Right ventricle myocardium superior (tissue), 1 donor: Measurements from ENCODE around the gene BNIP3. TPM values are rescaled to one million over a fixed set of nuclear protein-coding genes. Genes with fewer than 3 reads are reported as not detected.

Source experiments
- ATAC-seq: fragments of 200-7000 bp; cut with Tn5 transposase; one replicate; pipeline ENCODE4 v1.9.1; 2020; ENCODE audit warnings: mild to moderate bottlenecking; ENCODE audit not compliant: poor library complexity
- DNase-seq: peaks from one replicate; pipeline ENCODE4 v3.0.0-alpha.2; 2020
- intact Hi-C: fragments of 100-400 bp; cut with DNase I; formaldehyde crosslinking; loops from one replicate; pipeline ENCODE4 v1.11.2; 2022
- long read RNA-seq: library from polyadenylated mRNA; unstranded; transcript quantifications from one replicate; pipeline ENCODE4 v2.0.0, GENCODE V29; 2021
- total RNA-seq: library from RNA; stranded (reverse); fragmentation: NEBNext Ultra II Directional; extraction: Animal tissue kit (Norgen Biotek cat#: 25700); gene quantifications from one replicate; pipeline ENCODE4 v1.2.1, GENCODE V29; 2021
- donor health status: DM: no; HTN: yes; CAD: no; lungs with severe emphysema.

Gene BNIP3
- 158 TPM for total RNA-seq
- long read RNA-seq, transcript BNIP3-201 (6 exons, 2,861 nt), result major isoform, 866 of 916 reads
- long read RNA-seq, partial matches to known transcripts, result 39 of 916 reads
- long read RNA-seq, other reads (novel, unspliced or antisense), result 10 of 916 reads

- DNase-seq (peak; percentile 98), ATAC-seq (peak; percentile 95)
- intact Hi-C loops, result loop anchor here (5.0 kb wide), 1 partner anchor 79 kb away; the partner anchor contains the start of gene PPP2R2D
Observed at GRCh38 chr10:131981429-131982184, at the start of gene BNIP3. TSS of gene BNIP3 (minus strand) at chr10:131981923. CDS start at chr10:131981806, 117 bp downstream.

DNA sequence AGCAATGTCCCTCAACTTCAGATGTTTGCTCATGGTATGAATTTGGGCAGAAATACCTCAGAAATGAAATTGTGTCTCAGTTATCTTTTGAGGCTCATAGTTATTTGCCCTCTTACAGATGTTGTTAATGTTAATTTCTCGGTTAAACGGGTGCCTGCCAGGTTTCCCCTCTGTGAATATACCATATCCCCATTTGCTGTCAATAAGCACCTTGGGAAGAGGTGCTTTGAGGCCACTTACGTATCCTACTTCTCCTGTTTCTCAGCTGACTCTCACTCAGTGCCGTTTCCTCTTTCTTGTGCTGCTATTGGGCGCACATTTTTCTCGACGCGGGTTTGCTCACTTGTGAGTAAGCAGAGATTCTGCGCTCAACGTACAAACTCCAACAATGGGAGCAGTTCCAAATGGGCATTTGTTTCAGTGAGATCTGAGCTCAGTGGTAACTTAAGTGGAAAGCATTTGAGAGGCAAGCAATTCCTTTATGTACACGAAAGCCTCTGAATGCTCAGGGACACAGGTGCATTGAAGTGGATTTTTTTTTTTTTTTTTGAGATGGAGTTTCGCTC, 49.3 kb upstream of the BNIP3 start:
- intact Hi-C loops, result no loop called here

GRCh38 chr10:132028706-132029105, 47.0 kb upstream of the BNIP3 start:
- DNase-seq (no peak), ATAC-seq (no peak)
- intact Hi-C loops, result no loop called here

More for the DNA sequence above, 49.3 kb upstream of the BNIP3 start:
- ATAC-seq (no peak), DNase-seq (no peak)

DNA sequence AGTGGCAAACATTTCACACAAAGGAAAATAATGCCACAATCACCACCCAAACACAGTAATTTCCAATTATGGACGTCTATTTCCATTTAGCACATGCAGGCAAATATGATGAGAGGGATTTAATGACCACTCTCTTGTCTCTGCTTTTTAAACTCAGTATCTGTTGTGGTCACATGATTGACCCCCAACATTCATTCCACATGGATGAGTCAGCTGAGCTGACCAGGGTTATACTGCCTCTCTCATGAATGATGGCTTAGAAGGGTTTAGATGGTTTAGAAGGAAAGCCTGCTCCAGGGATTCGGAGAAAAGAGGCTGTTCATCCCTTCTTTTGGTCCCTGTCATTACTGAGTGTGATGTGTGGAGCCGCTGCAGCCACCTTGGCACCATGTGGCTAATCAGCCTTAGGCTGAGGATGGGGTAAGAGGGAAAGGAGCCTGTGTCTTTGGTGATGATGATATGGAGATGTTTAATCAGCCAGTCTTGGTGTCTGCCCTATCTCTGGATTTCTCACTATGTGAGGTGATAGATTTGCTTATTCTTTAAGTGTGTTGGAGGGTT, 45.8 kb upstream of the BNIP3 start:
- intact Hi-C loops, result no loop called here
- ATAC-seq (no peak), DNase-seq (no peak)

DNA sequence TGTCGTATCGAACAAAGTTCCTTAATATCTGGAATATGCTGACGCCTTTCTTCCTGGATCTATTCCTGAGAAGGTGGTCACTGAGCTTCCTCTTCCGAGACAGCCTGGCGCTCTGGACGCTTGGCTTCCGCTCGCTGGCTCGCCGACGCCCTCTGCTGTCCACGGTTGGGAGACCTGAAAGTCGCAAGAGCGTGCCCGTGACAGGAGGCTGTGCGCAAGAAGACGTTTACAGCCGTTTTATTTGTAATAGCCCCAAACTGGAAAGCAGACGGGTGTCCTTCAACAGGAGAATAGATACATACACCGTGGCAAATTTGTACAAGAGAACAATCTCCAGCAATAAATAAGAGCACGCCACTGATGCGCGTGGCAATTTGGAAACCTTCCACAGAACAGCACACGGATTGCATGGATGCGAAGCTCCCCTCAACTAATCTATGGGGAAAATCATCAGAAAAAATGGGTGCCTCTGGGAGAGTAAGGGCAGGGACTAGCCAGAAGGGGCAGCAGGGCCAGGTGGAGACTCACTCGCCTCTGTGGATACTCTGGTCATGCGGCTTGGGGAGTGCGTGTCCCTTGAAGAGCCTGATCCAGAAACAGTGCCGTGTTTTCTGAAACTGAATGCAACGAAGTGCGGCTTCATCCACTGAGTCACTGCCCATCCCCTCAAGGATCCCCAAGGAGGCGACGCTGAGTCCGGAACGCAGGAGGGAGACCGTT, 41.5 kb upstream of the BNIP3 start:
- DNase-seq, result peak; percentile 90
- peak; percentile 97 for ATAC-seq
- intact Hi-C loops, result loop anchor here (5.0 kb wide), 1 partner anchor 136 kb away; no protein-coding TSS in a partner anchor

DNA sequence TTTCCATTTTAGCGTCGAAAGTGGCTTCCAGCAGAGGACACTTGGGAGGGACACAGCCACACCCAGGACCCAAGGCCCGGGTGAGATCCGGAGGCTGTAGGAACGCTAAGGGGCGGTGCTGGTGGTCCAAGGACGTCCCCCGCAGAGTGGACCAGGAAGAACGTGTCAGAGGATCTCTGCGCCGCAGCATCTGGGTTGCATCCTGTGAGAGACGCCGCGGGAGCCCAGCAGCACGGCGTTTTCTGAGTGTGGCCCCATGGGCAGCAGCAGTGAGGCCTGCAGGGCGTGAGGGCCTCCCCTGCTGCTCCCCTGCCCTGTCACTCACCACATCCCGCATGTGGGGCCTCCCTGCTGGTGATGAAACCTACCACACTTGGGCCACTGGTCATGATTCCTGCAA, 40.5 kb upstream of the BNIP3 start:
- intact Hi-C loops, result loop anchor here (5.0 kb wide), 1 partner anchor 135 kb away; no protein-coding TSS in a partner anchor
- ATAC-seq, result no peak
- no peak for DNase-seq

DNA sequence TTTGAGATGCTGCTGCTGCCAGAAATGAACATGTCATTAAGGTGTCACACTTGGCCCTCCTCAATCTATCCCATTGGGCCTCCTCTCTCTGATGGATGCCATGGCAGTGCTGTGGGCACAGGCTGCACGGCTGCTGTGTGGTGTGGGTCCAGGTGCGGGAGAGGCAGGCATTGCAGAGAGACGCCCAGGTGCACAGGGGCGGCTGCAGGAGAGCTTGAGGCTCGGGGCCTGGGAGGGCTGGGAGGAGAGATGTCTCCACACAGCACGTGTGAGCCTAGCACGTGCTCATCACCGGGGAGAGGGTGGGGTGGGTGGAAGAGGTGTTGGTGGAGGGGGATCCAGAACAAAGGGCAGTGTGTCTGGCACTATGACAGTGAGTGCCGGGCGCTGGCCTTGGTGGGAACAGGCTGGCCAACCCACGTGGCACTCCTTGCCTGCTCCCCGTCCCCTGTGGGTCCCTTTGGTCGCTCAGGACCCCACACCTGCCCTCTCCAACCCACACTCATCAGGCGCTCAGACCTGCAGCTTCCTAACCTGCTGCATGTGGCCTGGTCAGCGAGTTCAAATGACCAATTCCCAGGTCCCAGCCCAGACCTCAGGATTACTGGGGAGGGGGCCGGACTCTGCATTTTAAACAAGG, 39.9 kb upstream of the BNIP3 start:
- no peak for DNase-seq
- intact Hi-C loops, result loop anchor here (5.0 kb wide), 1 partner anchor 134 kb away; no protein-coding TSS in a partner anchor
- no peak for ATAC-seq

DNA sequence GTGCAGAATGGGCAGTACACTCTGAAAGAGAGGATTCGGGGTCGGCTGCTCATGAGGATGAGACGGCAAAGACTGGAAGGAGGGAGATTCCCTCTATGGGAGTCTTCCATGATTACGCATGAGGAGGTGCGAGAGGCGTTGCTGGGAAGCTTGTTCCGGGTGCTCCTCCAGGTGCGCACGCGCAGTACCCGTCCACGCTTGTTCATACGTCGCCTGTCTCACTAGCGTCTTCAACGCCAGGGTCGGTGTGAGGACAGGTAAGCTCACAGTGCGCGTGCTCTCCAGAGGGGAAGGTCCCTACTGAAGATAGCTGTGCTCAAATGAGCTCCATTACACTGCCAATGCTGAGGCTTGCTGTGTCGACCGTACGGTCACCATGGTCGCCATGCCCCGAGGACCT, 39.3 kb upstream of the BNIP3 start:
- intact Hi-C loops, result loop anchor here (5.0 kb wide), 1 partner anchor 134 kb away; no protein-coding TSS in a partner anchor
- ATAC-seq (no peak), DNase-seq (no peak)

GRCh38 chr10:132020456-132020855, 38.7 kb upstream of the BNIP3 start:
- intact Hi-C loops, result loop anchor here (5.0 kb wide), 1 partner anchor 133 kb away; no protein-coding TSS in a partner anchor
- DNase-seq (no peak), ATAC-seq (no peak)

DNA sequence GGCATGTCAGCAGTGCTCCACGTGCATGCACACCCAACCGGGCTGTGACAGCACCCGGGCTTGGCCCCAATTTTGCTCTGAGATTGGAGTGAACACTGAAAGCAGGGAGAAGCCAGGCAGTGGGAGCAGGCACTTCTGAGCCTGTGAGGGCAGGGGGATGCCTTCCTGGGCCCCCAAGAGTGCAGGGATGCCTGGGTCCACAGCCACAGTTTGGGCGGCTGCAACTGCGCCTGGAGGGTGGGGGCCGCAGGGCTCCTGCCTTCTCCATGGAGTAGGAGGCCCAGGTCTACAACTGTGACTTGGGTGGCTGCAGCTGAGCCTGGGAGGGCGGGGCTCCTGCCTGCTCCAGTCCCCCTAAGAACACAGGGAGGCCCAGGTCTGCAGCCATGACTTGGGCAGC, 37.6 kb upstream of the BNIP3 start:
- intact Hi-C loops, result no loop called here
- DNase-seq (no peak), ATAC-seq (no peak)

GRCh38 chr10:132018446-132018845, 36.7 kb upstream of the BNIP3 start:
- intact Hi-C loops, result no loop called here
- DNase-seq, result no peak
- no peak for ATAC-seq

GRCh38 chr10:132016514-132016913, 34.8 kb upstream of the BNIP3 start:
- intact Hi-C loops, result no loop called here
- no peak for DNase-seq
- no peak for ATAC-seq

GRCh38 chr10:132011445-132011844, 29.7 kb upstream of the BNIP3 start:
- intact Hi-C loops, result no loop called here
- no peak for DNase-seq

GRCh38 chr10:132011024-132011423, 29.3 kb upstream of the BNIP3 start:
- DNase-seq, result peak; percentile 70
- ATAC-seq, result peak; percentile 73
- intact Hi-C loops, result no loop called here

More at GRCh38 chr10:132011445-132011844, 29.7 kb upstream of the BNIP3 start:
- ATAC-seq, result no peak

GRCh38 chr10:132010483-132010882, 28.8 kb upstream of the BNIP3 start:
- intact Hi-C loops, result no loop called here
- DNase-seq (no peak), ATAC-seq (peak; percentile 76)

GRCh38 chr10:132009575-132009974, 27.9 kb upstream of the BNIP3 start:
- ATAC-seq, result no peak
- intact Hi-C loops, result no loop called here
- no peak for DNase-seq

GRCh38 chr10:132007681-132008080, 26.0 kb upstream of the BNIP3 start:
- no peak for ATAC-seq
- intact Hi-C loops, result no loop called here
- DNase-seq, result no peak

GRCh38 chr10:132006966-132007365, 25.2 kb upstream of the BNIP3 start:
- no peak for ATAC-seq
- intact Hi-C loops, result no loop called here
- no peak for DNase-seq
